Ovary (tissue), 3 donors: ENCODE results near the gene FAAH.

Source experiments
- CTCF ChIP-seq, 3 donors: fragments of 450-650 bp in 2 of 3; fragments of 200-600 bp in 1 of 3; IDR thresholded peaks; one replicate each; pipeline versions ENCODE4 v1.5.1 to v1.8.0; 2016 to 2022; ENCODE audit warnings: antibody characterized with exemption in 3 of 3, mild to moderate bottlenecking in 1 of 3
- EP300 ChIP-seq: sonication (generic); formaldehyde crosslinking; IDR thresholded peaks from one replicate; pipeline ENCODE4 v1.6.1; 2017; ENCODE audit warnings: antibody characterized with exemption
- POLR2A ChIP-seq: fragments of 450-650 bp; IDR thresholded peaks from one replicate; pipeline ENCODE4 v1.6.1; 2017; ENCODE audit warnings: antibody characterized with exemption, mild to moderate bottlenecking, moderate library complexity
- donor health status: DM: no; HTN: no; CAD: no.

- TF ChIP-seq CTCF (IDR thresholded peaks at IDR 0.05) (no peak), POLR2A (no peak), EP300 (no peak)
These were observed 21.7 kb upstream of the FAAH start for GRCh38 chr1:46372431-46372830.
